GM21786 (cell line): ENCODE data around the gene EMP3.
"Not testable (repeated sequence)": the region's sequence is repeated elsewhere in the genome, so short reads cannot be mapped to it uniquely, and the experiment has no call there.

Experiments
- ATAC-seq: cut with Tn5 transposase; IDR thresholded peaks from one replicate; pipeline ENCODE4 v1.9.1; 2021; ENCODE audit not compliant: unreplicated experiment

EMP3 gene, protein sequence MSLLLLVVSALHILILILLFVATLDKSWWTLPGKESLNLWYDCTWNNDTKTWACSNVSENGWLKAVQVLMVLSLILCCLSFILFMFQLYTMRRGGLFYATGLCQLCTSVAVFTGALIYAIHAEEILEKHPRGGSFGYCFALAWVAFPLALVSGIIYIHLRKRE

DNA sequence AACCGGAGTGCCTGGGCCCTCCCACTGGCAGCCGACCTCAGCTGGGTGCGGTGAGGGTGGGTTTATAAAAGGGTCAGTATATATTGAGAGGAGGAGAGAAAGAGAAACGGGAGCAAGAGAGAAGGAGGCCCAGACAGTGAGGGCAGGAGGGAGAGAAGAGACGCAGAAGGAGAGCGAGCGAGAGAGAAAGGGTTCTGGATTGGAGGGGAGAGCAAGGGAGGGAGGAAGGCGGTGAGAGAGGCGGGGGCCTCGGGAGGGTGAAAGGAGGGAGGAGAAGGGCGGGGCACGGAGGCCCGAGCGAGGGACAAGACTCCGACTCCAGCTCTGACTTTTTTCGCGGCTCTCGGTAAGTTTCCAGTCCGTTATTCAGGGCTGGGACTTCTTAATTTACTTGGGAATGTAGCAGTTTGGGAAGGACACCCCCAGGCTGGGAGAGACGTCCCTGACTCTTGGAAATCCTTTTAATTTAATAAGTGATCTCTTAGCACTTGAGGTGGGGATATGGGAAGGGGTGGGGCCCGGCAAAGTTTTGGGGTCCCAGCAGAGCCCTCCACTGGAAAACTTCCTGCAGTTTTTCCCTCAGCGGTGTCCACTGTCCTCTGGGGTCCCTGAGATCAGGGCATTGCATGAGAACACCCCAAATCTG lies at the start of gene EMP3:
TSS of gene EMP3 (plus strand) at position 288 of the 646 bp plus-strand sequence. CDS start 1,293 bp downstream, outside the sequence.
- no peak for ATAC-seq

DNA sequence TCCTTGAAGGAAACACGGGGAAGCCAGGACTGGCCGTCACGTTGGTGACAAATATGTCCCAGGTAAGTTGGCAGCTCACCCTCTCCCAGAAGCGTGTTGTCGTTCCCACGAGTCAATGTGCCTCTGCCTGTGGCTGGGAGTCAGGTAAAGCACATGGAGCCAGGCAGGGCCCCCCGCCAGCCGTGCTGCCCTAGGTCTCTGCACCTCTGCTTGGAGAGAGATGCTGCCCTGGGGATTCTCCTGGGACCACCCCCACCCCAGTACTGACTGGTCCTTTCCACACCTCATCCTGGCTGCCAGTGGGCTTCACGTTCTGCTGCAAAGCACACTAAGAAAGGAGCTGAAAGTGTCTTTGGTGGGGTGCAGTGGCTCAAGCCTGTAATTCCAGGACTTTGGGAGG lies 45.6 kb upstream of the EMP3 start:
- ATAC-seq: no peak

DNA sequence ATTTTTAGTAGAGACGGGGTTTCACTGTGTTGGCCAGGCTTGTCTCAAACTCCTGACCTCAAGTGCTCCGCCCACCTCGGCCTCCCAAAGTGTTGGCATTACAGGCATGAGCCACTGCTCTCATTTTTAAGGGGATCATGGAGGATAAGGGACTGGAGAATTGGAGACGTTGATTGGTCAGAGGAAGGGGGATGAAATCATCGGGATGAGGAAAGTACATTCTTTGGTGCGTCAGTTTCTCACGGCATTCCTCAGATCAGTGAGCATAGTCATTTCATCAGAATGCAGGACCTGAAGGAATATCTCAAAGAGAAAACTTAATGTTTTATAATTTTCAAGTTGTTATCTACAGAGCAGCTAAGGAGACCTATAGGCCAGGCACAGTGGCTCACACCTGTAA lies 41.4 kb upstream of the EMP3 start:
- ATAC-seq: no peak

DNA sequence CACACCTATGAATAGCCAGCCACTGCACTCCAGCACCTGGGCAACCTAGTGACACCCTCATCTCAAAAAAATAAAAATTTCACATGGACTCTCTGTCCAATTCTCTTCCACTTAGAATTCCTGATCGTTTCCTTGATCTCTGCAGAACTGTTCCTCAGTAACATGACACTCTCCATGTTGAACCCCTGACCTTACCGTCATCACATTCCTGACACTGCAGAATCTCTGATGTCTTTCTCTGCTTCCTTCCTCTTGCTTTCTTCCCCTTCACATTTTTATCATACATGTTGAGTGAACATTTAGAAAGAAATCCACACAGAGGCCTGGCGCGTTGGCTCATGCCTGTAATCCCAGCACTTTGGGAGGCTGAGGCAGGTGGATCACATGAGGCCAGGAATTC lies 40.5 kb upstream of the EMP3 start:
- ATAC-seq: no peak

DNA sequence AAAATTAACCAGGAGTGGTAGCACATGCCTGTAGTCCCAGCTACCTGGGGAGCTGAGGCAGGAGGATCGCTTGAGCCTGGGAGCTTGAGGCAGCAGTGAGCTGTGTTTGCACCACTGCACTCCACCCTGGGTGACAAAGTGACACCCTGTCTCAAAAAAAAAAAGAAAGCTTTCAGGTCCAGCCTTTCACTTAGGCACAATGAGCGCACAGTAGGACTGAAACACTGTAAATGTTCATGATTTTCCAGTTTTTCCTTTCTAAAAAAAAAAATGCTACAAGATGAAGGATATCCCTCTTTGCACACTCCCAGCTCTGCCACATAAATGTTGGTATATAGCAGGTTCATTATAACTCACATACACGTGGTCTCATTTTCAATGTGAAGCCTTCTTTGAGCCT lies 37.6 kb upstream of the EMP3 start:
- no peak for ATAC-seq

DNA sequence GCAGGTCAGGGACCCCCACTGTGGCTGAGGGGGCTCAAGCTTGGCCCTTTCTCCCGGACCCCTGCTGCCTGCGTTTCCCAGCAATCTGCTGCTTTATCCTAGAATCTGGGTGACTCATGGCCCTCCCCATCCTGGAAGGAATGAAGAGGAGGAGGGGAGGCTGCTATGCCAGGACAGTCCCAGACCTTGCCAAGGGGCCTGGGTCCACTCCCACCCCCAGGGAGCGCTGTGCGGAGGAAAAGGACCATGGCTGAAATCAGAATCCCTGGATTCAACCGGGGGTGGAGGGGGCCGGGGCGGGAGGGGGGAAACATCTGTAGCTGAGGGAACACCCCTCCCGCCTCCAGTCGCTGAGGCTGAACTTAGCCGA lies 35.0 kb upstream of the EMP3 start:
- no peak for ATAC-seq

DNA sequence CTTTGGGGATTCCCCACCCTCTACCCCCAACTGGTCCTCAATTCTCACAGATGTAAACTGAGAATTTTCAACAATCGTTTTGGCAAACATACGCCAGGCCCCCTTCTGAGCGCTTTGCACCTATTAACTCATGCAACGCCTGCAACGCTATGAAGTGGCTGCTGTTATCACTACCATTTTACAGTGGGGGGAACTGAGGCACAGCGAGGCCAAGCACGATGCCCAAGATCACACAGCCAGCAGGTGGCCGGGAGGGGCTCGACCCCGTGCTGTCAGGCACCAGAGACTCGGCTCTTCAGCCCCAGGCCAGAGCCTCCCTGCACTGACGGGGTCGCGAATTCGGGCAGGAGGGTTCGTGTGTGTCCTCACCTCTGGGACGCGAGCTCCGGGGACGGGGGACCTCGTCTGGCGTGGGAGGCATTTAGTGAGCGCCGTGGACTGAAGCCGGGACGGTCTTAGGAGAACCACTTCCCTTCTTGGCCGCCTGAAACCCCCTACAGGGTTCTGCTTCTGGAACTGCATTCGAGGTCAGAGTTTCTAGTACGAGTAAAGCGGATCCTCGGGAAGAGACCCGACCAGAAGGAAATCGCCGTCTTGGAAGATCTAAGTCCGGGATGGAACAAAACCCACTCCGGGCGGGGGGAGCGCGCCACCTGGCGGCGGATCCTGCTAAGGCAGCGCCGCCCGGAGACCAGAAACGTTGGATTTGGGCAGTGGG lies 34.4 kb upstream of the EMP3 start:
- no peak for ATAC-seq

DNA sequence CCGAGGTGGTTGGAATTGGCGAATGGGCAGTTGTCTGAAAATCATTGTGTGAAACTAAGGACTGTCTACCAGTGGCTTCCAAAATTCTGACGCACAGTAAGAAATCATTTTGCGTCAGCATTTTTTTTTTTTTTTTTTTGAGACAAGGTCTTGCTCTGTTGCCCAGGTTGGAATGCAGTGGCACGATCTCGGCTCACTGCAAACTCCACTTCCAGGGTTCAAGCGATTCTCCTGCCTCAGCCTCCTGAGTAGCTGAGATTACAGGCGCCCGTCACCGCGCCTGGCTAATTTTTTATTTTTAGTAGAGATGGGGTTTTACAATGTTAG lies 33.9 kb upstream of the EMP3 start:
- not testable (repeated sequence) for ATAC-seq

DNA sequence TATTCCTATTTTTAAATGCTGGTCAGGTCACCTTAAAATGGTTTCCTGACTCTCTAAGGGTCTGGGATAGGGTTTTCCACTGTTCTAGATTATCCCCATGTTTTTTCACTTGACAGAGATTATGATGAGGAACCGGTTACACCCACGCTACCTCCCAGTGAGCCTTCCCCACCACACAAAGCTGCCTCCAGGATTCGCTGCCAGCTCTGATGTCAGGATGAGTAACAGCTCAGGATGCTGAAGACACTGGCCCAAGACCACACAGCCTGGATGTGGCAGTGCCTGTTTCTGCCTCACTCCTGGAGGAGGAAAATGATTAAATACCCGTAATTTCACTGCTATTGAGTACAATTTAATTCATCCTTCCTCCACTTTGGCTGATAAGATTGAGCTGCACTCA lies 32.6 kb upstream of the EMP3 start:
- ATAC-seq: no peak

DNA sequence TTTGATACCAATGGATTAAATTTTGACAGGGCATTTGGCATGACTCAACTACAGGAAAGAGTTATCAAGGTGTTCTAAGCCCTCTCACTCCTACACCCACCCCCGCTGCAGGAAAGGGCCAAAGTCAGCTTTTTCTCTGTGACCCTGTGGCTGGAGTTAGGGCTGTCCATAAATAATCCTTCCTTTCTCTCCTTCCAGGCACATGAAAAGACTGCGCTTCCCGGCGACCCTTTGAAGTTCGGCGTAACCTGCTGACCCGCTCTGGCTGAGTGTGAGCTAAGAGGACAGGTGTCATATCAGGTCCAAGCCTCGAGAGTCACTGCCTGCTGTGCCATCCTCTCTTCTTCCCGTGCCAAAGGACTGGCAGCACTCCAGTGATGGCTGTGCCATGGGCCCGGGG lies 29.9 kb upstream of the EMP3 start:
- no peak for ATAC-seq

DNA sequence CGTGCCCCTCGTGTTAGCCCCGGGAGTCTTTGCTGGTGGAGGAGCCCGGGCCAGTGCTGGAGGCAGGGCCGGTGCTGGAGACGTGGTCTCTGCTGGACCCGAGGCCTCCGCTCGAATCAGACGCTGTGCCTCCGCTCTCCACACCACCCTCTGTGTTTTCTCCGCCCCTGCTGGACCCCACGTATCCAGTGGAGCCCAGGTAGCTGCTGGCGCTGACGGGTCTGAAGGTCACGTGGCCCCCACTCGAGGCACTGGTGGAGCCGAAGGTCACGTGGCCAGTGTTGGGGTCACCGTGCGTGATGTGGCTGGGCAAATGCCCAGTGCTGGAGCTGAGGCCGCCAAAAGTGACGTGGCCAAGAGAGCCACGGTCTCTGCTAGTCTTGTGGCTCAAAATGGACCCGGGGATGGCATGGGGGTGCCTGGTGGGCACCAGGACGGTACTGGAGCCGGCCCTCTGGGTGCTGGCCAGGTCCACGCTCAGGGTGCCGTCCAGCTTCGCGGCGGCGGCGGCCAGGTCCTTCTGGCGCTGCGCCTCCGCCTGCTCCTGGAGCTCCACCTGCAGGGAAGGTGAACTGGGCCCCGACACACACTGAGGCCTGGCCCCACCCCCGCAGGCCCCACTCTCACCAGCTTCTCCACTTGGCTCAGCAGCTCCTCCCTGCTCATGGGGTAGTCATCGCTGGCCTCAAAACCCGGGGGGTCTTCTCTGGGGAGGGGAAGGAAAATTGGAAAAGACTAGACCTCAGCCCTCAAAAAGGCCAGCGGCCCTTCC lies 28.2 kb upstream of the EMP3 start:
- ATAC-seq: no peak

DNA sequence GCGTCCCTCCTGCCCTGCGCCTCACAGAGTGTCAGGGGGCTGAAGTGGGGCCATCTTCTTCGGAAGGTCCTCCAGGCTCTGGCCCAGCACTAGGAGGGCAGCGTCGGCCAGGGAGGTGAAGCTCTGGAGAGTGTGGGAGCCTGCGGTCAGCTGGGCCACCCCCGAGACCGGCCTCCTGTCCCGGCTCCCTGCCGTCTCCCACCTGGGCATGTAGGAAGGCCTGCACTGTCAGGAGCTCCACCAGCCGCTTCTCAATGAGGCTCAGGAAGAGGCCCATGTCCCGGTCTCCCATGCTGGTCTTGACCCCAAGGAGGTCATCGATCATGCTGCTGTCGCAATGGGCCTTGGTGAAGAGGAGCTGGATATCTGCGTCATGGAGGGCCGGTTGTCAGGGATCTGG lies 27.4 kb upstream of the EMP3 start:
- ATAC-seq: no peak

DNA sequence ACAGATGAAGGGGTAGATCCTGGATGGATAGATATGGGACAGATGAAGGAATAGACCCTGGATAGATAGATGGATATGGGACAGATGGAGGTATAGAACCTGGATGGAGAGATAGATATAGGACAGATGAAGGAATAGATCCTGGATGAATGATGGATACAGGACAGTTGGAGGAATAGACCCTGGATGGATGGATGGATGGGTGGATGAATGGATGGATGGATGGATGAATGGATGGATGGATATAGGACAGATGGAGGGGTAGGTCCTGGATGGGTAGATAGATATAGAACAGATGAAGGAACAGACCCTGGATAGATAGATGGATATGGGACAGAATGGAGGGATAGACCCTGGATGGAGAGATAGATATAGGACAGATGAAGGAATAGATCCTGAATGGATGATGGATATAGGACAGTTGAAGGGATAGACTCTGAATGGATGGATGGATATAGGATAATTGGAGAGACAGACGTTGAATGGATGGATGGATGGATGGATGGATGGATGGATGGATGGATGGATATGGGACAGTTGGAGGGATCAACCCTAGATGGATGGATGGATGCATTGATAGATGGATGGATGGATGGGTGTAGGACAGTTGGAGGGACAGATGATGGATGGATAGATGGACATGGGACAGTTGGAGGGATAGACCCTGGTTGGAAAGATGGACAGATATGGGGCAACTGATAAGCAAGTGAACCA lies 23.3 kb upstream of the EMP3 start:
- ATAC-seq: no peak

DNA sequence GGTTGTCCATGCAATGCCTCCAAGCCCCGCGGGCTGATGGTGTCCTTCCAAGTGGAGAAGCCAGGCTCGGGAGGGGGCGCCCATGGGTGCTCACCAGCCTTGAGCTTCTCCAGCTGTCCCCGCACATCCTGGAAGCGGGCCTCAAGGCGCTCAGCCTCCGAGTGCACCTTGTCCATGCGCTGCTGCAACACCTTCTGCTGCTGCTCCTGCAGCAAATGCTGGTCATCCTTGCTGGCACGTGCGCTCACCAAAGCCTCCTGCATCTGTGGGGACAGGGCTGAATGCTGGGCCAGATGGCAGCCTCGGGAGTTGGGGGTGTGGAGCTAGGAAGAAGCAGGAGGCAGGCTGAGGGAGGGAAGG lies 22.8 kb upstream of the EMP3 start:
- ATAC-seq: no peak

DNA sequence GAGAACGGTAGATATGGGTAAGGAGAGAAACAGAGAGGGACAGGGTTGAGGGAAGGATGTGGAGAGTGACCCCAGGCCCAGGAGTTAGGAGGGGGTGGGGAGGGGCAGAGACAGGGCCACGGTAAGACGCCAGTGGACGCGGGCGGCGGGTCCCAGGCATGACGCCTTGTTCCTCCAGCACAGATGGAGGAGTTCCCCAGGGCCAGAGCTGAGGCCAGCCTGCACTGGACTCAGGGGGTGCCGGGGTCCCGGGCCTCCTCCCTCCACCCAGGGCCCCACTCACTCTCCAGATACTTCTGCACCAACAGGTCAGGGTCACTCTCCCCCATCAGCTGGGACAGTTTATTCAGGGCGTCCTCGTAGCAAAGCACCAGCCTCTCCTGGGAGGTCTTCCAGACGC lies 22.0 kb upstream of the EMP3 start:
- ATAC-seq: no peak

DNA sequence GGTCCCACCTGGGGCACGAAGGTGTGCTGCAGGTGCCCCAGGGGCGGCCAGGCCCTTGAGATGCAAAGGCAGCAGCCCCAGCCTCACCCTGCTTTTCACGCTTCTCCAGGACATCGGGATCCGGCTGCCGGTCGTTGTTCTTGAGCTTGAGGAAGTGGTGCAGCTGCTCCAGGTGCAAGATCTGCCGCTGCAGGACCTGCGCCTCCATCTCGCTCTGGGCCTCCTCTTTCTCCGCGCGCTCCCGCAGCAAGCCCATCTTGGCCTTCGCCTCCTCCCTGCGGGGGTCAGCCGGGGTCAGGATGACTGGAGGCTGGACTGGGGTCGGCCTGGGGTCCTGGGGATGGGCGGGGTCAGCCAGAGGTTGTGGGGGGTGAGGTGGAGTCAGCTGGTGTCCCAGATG lies 21.5 kb upstream of the EMP3 start:
- no peak for ATAC-seq

DNA sequence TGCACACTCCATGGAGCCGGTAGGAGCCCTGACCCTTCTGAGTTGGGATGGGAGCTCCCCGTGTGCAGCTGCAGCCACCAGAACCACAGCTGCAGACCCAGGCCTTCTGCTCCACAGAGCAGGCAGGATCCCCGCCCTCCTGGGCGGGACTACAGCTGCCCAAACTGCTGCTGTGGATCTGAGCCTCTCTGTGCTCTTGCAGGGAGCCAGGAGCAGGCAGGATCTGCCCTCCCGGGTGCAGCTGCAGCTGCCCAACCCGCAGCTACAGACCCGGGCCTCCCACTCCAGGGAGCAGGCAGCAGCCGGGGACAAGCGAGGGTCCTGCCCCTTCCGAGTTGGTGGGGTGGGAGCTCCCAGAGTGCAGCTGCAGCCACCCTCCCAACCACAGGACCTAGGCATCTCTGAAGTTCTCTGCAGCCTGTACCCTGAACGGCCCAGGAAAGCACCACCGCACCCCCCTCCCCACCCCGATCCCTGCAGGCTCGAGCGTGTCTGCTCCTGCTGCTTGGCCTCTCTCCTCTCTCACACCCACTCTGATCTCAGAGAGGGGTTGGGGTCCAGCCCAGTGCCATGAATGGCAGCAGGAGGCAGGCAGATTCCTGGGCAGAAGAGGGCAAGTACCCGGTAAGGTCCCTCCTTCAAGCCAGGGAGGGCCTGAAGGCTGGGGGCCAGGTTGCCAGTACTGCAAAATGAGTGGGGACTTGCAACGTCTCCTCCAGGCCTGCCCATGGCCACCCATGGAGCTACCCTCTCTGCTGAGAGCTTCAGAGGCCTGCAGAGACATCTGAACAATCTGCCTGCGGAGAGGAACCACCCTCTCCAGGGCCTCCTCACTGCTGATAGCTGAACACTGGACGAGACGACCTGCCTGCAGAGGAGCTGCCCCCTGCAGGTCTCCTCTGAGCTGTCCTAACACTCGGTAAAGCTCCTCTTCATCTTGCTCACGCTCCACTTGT lies 16.4 kb upstream of the EMP3 start:
- no peak for ATAC-seq

DNA sequence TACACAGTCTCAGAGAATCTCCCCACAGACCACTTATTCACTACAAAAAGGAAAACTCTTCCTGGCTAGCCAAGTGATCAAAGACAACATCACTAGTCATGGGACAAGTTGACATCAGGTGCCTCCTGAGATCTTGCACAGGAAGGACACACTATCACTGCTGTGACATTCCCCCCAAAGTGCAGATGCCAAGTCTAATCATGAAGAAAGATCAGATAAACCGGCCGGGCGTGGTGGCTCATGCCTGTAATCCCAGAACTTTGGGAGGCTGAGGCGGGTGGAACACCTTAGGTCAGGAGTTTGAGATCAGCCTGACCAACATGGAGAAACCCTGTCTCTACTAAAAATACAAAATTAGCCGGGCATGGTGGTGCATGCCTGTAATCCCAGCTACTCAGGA lies 15.6 kb upstream of the EMP3 start:
- not testable (repeated sequence) for ATAC-seq

DNA sequence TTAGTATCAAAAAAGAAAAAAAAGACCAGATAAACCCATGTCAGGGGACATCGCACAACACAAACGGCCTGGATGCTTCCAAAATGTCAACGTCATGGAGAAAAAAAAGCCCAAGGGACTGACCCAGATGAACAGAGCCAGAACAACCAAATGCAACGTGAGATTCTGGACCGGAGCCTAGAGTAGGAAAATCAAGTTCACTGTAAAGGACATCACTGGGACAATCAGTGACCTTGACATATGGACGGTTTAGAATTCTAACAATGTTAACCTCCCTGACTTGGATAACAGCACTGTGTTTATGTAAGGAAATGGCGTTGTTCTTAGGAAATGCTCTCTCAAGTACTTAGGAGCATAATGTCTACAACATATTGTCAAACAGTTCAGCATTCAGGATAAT lies 15.1 kb upstream of the EMP3 start:
- ATAC-seq: no peak

DNA sequence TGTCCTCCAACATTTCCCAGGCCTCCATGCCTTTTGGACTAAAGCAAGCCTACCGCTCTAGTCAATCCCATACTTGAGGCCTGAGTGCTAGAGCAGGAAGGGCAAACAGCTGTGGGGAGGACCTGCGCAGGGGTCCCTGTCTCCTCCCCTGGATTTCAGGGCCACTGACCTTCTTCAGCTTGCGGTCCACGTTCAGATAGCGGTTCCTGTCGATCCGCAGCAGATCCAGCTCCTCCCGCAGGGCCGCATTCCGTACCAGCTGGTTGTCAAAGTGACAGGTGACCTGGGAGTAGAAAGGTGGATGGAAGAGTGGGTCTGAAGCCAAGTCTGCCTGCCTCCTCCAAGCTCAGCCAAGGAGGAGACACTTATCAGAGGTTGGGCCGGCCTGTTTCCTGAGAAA lies 14.0 kb upstream of the EMP3 start:
- ATAC-seq: no peak
